HepG2 (cell line): ENCODE data around the gene ADGRG6. TPM values are rescaled to one million over a fixed set of nuclear protein-coding genes. Genes with fewer than 3 reads are reported as not detected.

ENCODE experiments used
- ELF4 ChIP-seq: sonication (generic); formaldehyde crosslinking; IDR thresholded peaks from 2 replicates; pipeline ENCODE4 v1.5.0; 2020; ENCODE audit warnings: missing genetic modification reagents, mild to moderate bottlenecking, moderate library complexity, borderline replicate concordance
- FIP1L1 ChIP-seq: fragments of 200-400 bp; formaldehyde crosslinking; IDR thresholded peaks from 2 replicates; pipeline ENCODE4 v1.6.1; 2018; ENCODE audit warnings: low read depth, mild to moderate bottlenecking, low read length, moderate library complexity, borderline replicate concordance; ENCODE audit not compliant: insufficient read depth
- GMEB1 ChIP-seq: sonication (generic); formaldehyde crosslinking; IDR thresholded peaks from 2 replicates; pipeline ENCODE4 v1.5.1; 2020; ENCODE audit warnings: missing genetic modification reagents, mild to moderate bottlenecking, borderline replicate concordance
- MIER2 ChIP-seq: IDR thresholded peaks from 2 replicates; pipeline ENCODE4 v1.6.1; 2016; ENCODE audit warnings: missing biosample characterization, missing genetic modification reagents
- MLX ChIP-seq: IDR thresholded peaks from 2 replicates; pipeline ENCODE4 v1.6.1; 2016
- MYC ChIP-seq: sonication (generic); formaldehyde crosslinking; IDR thresholded peaks from 2 replicates; pipeline ENCODE4 v1.9.0; 2021; ENCODE audit warnings: missing genetic modification reagents, borderline replicate concordance
- NR2F2 ChIP-seq: IDR thresholded peaks from 2 replicates; pipeline ENCODE4 v1.6.1; 2012; ENCODE audit warnings: low read depth, inconsistent platforms, borderline replicate concordance
- PHF5A ChIP-seq: IDR thresholded peaks from one replicate; pipeline ENCODE4 v1.6.1; 2018; ENCODE audit warnings: low read depth, missing genetic modification reagents; ENCODE audit not compliant: unreplicated experiment
- PLSCR1 ChIP-seq: sonication (generic); formaldehyde crosslinking; IDR thresholded peaks from 2 replicates; pipeline ENCODE4 v1.5.0; 2020; ENCODE audit warnings: missing genetic modification reagents, mild to moderate bottlenecking, borderline replicate concordance
- RARA ChIP-seq: IDR thresholded peaks from 2 replicates; pipeline ENCODE4 v1.6.1; 2016; ENCODE audit warnings: missing genetic modification reagents, missing compliant biosample characterization
- REL ChIP-seq: sonication (generic); formaldehyde crosslinking; conservative IDR thresholded peaks from 2 replicates; pipeline ENCODE4 v1.8.0; 2022; ENCODE audit warnings: mild to moderate bottlenecking, missing genetic modification reagents, moderate library complexity
- SIX1 ChIP-seq: sonication (generic); formaldehyde crosslinking; IDR thresholded peaks from 2 replicates; pipeline ENCODE4 v1.4.0; 2020; ENCODE audit warnings: missing genetic modification reagents, borderline replicate concordance
- ZNF121 ChIP-seq: sonication (generic); formaldehyde crosslinking; IDR thresholded peaks from 2 replicates; pipeline ENCODE4 v1.5.0; 2020; ENCODE audit warnings: mild to moderate bottlenecking, missing genetic modification reagents
- ZNF225 ChIP-seq: sonication (generic); formaldehyde crosslinking; IDR thresholded peaks from 2 replicates; pipeline ENCODE4 v1.4.0; 2020; ENCODE audit warnings: mild to moderate bottlenecking, missing genetic modification reagents
- ZNF234 ChIP-seq: sonication (generic); formaldehyde crosslinking; conservative IDR thresholded peaks from 2 replicates; pipeline ENCODE4 v1.5.1; 2020; ENCODE audit warnings: mild to moderate bottlenecking, missing genetic modification reagents
- ZNF326 ChIP-seq: sonication (generic); formaldehyde crosslinking; IDR thresholded peaks from 2 replicates; pipeline ENCODE4 v1.4.0; 2020; ENCODE audit warnings: missing genetic modification reagents, borderline replicate concordance
- ZNF510 ChIP-seq: sonication (generic); formaldehyde crosslinking; IDR thresholded peaks from 2 replicates; pipeline ENCODE4 v1.4.0; 2020; ENCODE audit warnings: low read depth, mild to moderate bottlenecking, missing genetic modification reagents
- ZNF598 ChIP-seq: sonication (generic); formaldehyde crosslinking; IDR thresholded peaks from 2 replicates; pipeline ENCODE4 v1.5.1; 2020; ENCODE audit warnings: mild to moderate bottlenecking, missing genetic modification reagents, borderline replicate concordance
- ZNF768 ChIP-seq: sonication (generic); formaldehyde crosslinking; IDR thresholded peaks from 2 replicates; pipeline ENCODE4 v1.4.0; 2020; ENCODE audit warnings: missing genetic modification reagents
- polyA plus RNA-seq, 8 experiments: library from polyadenylated mRNA; depleted of rRNA in 3 of 8; stranded (reverse) in 7 of 8; unstranded in 1 of 8; fragments of >200 nt; fragmentation: Illumina TruSeq in 4 of 8; extraction: Trizol in 4 of 8; gene quantifications; 2 replicates each; pipeline versions ENCODE4 v1.2.1 to v1.2.3, GENCODE V29; 2011 to 2016; ENCODE audit warnings: low read depth in 4 of 8, missing spikeins in 1 of 8, mixed read lengths in 1 of 8; ENCODE audit not compliant: insufficient read depth in 1 of 8
- total RNA-seq, 5 experiments: library from RNA; depleted of rRNA; stranded (reverse); fragments of >200 nt; fragmentation: Illumina TruSeq; extraction: Trizol; gene quantifications; 2 replicates each; pipeline ENCODE4 v1.2.3, GENCODE V29; 2016; ENCODE audit warnings: low read depth in 1 of 5
- TF ChIP-seq, protein P1 (sequence below): sonication (generic); formaldehyde crosslinking; IDR thresholded peaks from 2 replicates; pipeline ENCODE4 v1.8.1; 2023; ENCODE audit warnings: mild to moderate bottlenecking, missing genetic modification reagents, borderline replicate concordance
- TF ChIP-seq, protein P2 (sequence below): sonication (generic); formaldehyde crosslinking; IDR thresholded peaks from 2 replicates; pipeline ENCODE4 v1.9.0; 2021; ENCODE audit warnings: missing genetic modification reagents, borderline replicate concordance
- TF ChIP-seq, protein P3 (sequence below): sonication (generic); formaldehyde crosslinking; conservative IDR thresholded peaks from 2 replicates; pipeline ENCODE4 v1.4.0; 2020; ENCODE audit warnings: missing genetic modification reagents

Gene ADGRG6
- total and polyA plus RNA-seq, 2 of the 13 experiments (the other 11 are each of a cell fraction or from before 2014, with no cell fraction given) = 129 to 249 TPM

DNA sequence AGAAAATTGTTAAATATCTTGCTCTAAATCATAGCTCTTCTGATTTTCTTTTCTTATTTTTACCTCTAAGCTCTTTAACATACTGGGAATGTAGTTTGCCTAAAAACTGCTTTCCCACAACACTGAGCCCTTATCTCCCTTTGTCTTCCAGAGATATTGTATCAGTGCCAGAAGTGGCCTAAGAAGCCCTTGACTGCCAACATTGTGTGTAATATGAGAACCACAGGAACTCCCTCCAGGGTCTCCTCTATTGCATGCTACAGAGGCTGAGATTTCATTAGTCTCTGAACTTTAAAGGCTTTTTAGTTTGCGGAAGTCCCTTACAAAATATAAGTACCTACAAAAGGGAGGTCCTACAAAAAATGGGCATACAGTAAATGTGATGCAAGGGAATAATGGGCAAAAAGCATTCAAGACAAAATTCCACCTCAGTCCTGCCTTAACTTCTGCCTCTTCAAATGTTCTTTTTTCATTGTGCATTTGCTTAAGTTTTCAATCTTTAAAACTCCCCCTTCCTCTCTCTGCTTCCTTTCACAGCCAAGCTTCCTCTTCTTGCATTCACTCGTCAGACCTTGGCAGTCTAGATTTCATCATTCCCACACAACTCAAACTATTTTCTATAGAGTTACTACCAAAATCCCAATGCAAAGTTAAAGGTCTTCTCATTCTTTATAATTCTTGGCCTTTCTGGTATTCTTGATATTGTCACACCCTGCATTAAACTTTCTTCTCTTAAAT, 76.5 kb downstream of the ADGRG6 start (continued):
- TF ChIP-seq ZNF768 (CRISPR knock-in tag) (no peak), ZNF598 (CRISPR knock-in tag) (no peak), MIER2 (no peak), ZNF121 (CRISPR knock-in tag) (no peak), ZNF234 (no peak), SIX1 (CRISPR knock-in tag) (peak; percentile 98), NR2F2 (no peak), GMEB1 (CRISPR knock-in tag) (no peak), REL (CRISPR knock-in tag) (no peak), ZNF510 (CRISPR knock-in tag) (no peak), PHF5A (CRISPR knock-in tag) (no peak), ZNF225 (CRISPR knock-in tag) (no peak), FIP1L1 (no peak), MLX (CRISPR knock-in tag) (no peak), RARA (CRISPR knock-in tag) (0 out of 2 replicates have a peak, but pooled peaks have one; percentile 36), MYC (no peak), ELF4 (CRISPR knock-in tag) (no peak), PLSCR1 (no peak), ZNF326 (CRISPR knock-in tag) (no peak)
- TF ChIP-seq, protein P1, sequence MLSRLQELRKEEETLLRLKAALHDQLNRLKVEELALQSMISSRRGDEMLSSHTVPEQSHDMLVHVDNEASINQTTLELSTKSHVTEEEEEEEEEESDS (CRISPR knock-in tag) = no peak
- TF ChIP-seq, protein P2, sequence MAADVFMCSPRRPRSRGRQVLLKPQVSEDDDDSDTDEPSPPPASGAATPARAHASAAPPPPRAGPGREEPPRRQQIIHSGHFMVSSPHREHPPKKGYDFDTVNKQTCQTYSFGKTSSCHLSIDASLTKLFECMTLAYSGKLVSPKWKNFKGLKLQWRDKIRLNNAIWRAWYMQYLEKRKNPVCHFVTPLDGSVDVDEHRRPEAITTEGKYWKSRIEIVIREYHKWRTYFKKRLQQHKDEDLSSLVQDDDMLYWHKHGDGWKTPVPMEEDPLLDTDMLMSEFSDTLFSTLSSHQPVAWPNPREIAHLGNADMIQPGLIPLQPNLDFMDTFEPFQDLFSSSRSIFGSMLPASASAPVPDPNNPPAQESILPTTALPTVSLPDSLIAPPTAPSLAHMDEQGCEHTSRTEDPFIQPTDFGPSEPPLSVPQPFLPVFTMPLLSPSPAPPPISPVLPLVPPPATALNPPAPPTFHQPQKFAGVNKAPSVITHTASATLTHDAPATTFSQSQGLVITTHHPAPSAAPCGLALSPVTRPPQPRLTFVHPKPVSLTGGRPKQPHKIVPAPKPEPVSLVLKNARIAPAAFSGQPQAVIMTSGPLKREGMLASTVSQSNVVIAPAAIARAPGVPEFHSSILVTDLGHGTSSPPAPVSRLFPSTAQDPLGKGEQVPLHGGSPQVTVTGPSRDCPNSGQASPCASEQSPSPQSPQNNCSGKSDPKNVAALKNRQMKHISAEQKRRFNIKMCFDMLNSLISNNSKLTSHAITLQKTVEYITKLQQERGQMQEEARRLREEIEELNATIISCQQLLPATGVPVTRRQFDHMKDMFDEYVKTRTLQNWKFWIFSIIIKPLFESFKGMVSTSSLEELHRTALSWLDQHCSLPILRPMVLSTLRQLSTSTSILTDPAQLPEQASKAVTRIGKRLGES (CRISPR knock-in tag) = no peak
- TF ChIP-seq, protein P3, sequence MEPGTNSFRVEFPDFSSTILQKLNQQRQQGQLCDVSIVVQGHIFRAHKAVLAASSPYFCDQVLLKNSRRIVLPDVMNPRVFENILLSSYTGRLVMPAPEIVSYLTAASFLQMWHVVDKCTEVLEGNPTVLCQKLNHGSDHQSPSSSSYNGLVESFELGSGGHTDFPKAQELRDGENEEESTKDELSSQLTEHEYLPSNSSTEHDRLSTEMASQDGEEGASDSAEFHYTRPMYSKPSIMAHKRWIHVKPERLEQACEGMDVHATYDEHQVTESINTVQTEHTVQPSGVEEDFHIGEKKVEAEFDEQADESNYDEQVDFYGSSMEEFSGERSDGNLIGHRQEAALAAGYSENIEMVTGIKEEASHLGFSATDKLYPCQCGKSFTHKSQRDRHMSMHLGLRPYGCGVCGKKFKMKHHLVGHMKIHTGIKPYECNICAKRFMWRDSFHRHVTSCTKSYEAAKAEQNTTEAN (CRISPR knock-in tag) = no peak
